Activated CD4-positive, alpha-beta T cell treated with anti-CD3 and anti-CD28 coated beads, Interleukin-2, amount 50 U/mL, for 48 hours (primary cell): Measurements from ENCODE around the gene ADGRB2.

Experiments used
- DNase-seq, 2 experiments: peaks; one replicate each; pipeline ENCODE4 v3.0.0-alpha.2; 2020

Gene ADGRB2

GRCh38 chr1:31793586-31794285 lies 29.6 kb upstream of the ADGRB2 start:
- no peak for DNase-seq

GRCh38 chr1:31793086-31793485 lies 28.9 kb upstream of the ADGRB2 start:
- no peak for DNase-seq

GRCh38 chr1:31792541-31792940 lies 28.4 kb upstream of the ADGRB2 start:
- no peak for DNase-seq

GRCh38 chr1:31792116-31792515 lies 28.0 kb upstream of the ADGRB2 start:
- no peak for DNase-seq

GRCh38 chr1:31791131-31791858 lies 27.2 kb upstream of the ADGRB2 start:
- no peak for DNase-seq

GRCh38 chr1:31790641-31791091 lies 26.5 kb upstream of the ADGRB2 start:
- DNase-seq, result no peak

- DNase-seq, result no peak
Observed at GRCh38 chr1:31790140-31790539, 26.0 kb upstream of the ADGRB2 start.

- DNase-seq, result peak; percentile 100
Observed at GRCh38 chr1:31789259-31790065, 25.3 kb upstream of the ADGRB2 start.

- DNase-seq, result no peak
Observed at GRCh38 chr1:31788825-31789256, 24.7 kb upstream of the ADGRB2 start.

- peak; percentile 97 for DNase-seq
Observed at GRCh38 chr1:31788138-31788824, 24.1 kb upstream of the ADGRB2 start.

GRCh38 chr1:31787786-31788137 lies 23.6 kb upstream of the ADGRB2 start:
- no peak for DNase-seq

GRCh38 chr1:31787261-31787660 lies 23.1 kb upstream of the ADGRB2 start:
- no peak for DNase-seq

- no peak for DNase-seq
Observed at GRCh38 chr1:31786366-31787060, 22.4 kb upstream of the ADGRB2 start.

GRCh38 chr1:31785947-31786290 lies 21.8 kb upstream of the ADGRB2 start:
- no peak for DNase-seq

GRCh38 chr1:31785020-31785946 lies 21.1 kb upstream of the ADGRB2 start:
- DNase-seq, result no peak

GRCh38 chr1:31784356-31785019 lies 20.3 kb upstream of the ADGRB2 start:
- no peak for DNase-seq

- DNase-seq, result no peak
Observed at GRCh38 chr1:31783846-31784245, 19.7 kb upstream of the ADGRB2 start.

- DNase-seq, result no peak
Observed at GRCh38 chr1:31782421-31783410, 18.6 kb upstream of the ADGRB2 start.

GRCh38 chr1:31781756-31782371 lies 17.7 kb upstream of the ADGRB2 start:
- DNase-seq, result no peak
